ENCODE measurements around the gene CCDC158. TPM values are rescaled to one million over a fixed set of nuclear protein-coding genes. Genes with fewer than 3 reads are reported as not detected.

CCDC158 gene
- total and polyA plus RNA-seq, 10 of the 15 experiments (the other 5 are each of a cell fraction or from before 2014, with no cell fraction given): not detected

DNA sequence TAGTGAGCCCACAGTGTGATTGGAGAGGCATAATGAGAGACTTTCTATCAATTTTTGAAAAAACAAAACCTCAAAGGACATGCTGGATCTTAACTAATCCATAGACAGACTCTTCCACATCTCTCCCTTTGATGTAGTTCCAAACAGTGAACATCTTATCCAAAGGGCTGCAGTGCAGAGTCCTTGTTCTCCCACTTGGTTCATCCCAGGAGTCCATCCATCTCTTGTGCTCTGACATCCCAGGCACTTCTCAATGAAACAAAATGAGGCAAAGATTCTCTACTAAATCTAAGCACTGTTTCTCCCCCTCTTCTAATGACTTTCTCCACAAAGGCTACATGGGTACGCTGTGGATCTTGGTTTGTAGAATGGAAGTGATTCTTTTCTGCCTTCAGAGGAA is 22.4 kb upstream of the CCDC158 start:
- ChIA-PET CTCF (interaction anchor here (0.6 to 1.2 kb wide), 2 partner anchors 10 to 12 kb away, joined by 4 read pairs; no protein-coding TSS in a partner anchor), POLR2A (no interaction called here)
- in situ Hi-C loops (cut with MboI): no loop called here

DNA sequence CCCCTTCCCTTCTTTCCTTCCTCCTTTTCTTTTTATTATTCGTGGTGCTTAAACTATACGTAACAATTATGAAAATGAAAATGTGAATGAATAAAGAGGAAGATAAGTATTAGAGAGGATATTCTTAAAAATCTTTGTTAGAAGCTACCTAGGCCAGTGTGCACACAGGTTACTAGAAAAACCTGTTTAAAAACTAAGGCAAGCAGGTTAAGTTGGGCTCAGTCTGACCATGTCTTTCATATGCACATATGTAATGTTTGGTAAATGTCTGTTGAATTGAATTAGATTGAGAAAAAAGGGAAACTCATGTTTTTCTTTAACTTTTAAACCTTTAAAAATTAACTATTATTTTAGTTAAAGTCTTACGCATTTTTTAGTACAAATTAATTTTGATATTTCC is 21.9 kb upstream of the CCDC158 start:
- in situ Hi-C loops (cut with MboI) (no loop called here), intact Hi-C loops (cut with micrococcal nuclease; ENCODE audit: unreplicated experiment) (no loop called here)
- DNase-seq (ENCODE audit: low read depth, low spot score) (no peak), ATAC-seq (no peak), FAIRE-seq (no peak)
- Histone ChIP-seq H3K27me3 (replicated peaks in 1 of 2; ENCODE audit: control insufficient read depth in 2 of 2, insufficient read depth in 2 of 2, low read length in 1 of 2) (no peaks in the 10 kb centered on the region; a peak in 1 of 4 replicates), H3K4me1 (ENCODE audit: control insufficient read depth, insufficient read depth, low read length) (no peaks in the 10 kb centered on the region), H3K36me3 (ENCODE audit: control insufficient read depth in 2 of 2, insufficient read depth in 2 of 2, low read length in 1 of 2) (no peaks in the 10 kb centered on the region), H4K20me1 (ENCODE audit: control insufficient read depth, insufficient read depth) (no peaks in the 10 kb centered on the region), H3K27ac (ENCODE audit: control insufficient read depth, insufficient read depth) (no peak overlapping the region), H3K9me3 (replicated peaks; ENCODE audit: control insufficient read depth, insufficient read depth, low read length) (no peaks in the 10 kb centered on the region), H3K4me2 (ENCODE audit: control insufficient read depth, insufficient read depth) (no peak overlapping the region), H2AFZ (ENCODE audit: control insufficient read depth, low read depth, low read length) (no peak overlapping the region), H3K4me3 (no peak overlapping the region), H3K9ac (ENCODE audit: control insufficient read depth, insufficient read depth, low read length) (no peak overlapping the region), H3K79me2 (ENCODE audit: control insufficient read depth, insufficient read depth, low read length) (no peaks in the 10 kb centered on the region)
- no peak for TF ChIP-seq RELB (IDR thresholded peaks at IDR 0.05; ENCODE audit: low read depth)
- TF ChIP-seq YBX1 (IDR thresholded peaks at IDR 0.05): no peak
- BruUV-seq (replicated peaks): no TSS peak
- SMC1A ChIA-PET (ENCODE audit: uncharacterized antibody, unreplicated experiment): no interaction called here
- CTCF ChIA-PET: interaction anchor here (1.2 kb wide), 2 partner anchors 10 to 431 kb away, joined by 3 to 4 read pairs; no protein-coding TSS in a partner anchor
- WGBS (ENCODE audit: insufficient coverage, insufficient replicate concordance, low lambda C conversion rate, missing lambda C conversion rate): 93% methylated on average over 3 of the region's 3 CpGs
- RAD21 ChIA-PET (ENCODE audit: unreplicated experiment): interaction anchor here (0.6 kb wide), 1 partner anchor 170 kb away, joined by 6 read pairs; no protein-coding TSS in a partner anchor
- POLR2A ChIA-PET: no interaction called here

More for the DNA sequence above, 22.4 kb upstream of the CCDC158 start:
- BruUV-seq (replicated peaks): no TSS peak
- ATAC-seq (no peak), DNase-seq (ENCODE audit: low read depth, low spot score) (no peak), FAIRE-seq (no peak)
- TF ChIP-seq RCOR1 (conservative IDR thresholded peaks at IDR 0.05; ENCODE audit: low read depth, low read length): no peak
- no peak for TF ChIP-seq SIN3A (IDR thresholded peaks at IDR 0.05; ENCODE audit: low read depth, low read length)
- WGBS (ENCODE audit: insufficient coverage, insufficient replicate concordance, low lambda C conversion rate, missing lambda C conversion rate): 33% methylated on average over 1 of the region's 1 CpG
- H3K9ac ChIP-seq (ENCODE audit: control insufficient read depth, insufficient read depth, low read length): no peak overlapping the region
- no peaks in the 10 kb centered on the region for H4K20me1 ChIP-seq (ENCODE audit: control insufficient read depth, insufficient read depth)
- RAD21 ChIA-PET (ENCODE audit: unreplicated experiment): no interaction called here
- H3K79me2 ChIP-seq (ENCODE audit: control insufficient read depth, insufficient read depth, low read length): no peaks in the 10 kb centered on the region
- no peak overlapping the region for H3K4me3 ChIP-seq
- SMC1A ChIA-PET (ENCODE audit: uncharacterized antibody, unreplicated experiment): interaction anchor here (0.6 kb wide), 1 partner anchor 1626 kb away, joined by 3 read pairs; no protein-coding TSS in a partner anchor
- intact Hi-C loops (cut with micrococcal nuclease; ENCODE audit: unreplicated experiment): no loop called here
- no peaks in the 10 kb centered on the region for H3K4me1 ChIP-seq (ENCODE audit: control insufficient read depth, insufficient read depth, low read length)
- H3K36me3 ChIP-seq (ENCODE audit: control insufficient read depth in 2 of 2, insufficient read depth in 2 of 2, low read length in 1 of 2): no peaks in the 10 kb centered on the region
- no peak overlapping the region for H3K27ac ChIP-seq (ENCODE audit: control insufficient read depth, insufficient read depth)
- H3K4me2 ChIP-seq (ENCODE audit: control insufficient read depth, insufficient read depth): no peak overlapping the region
- no peak overlapping the region for H2AFZ ChIP-seq (ENCODE audit: control insufficient read depth, low read depth, low read length)
- no peaks in the 10 kb centered on the region; a peak in 1 of 4 replicates for H3K27me3 ChIP-seq (replicated peaks in 1 of 2; ENCODE audit: control insufficient read depth in 2 of 2, insufficient read depth in 2 of 2, low read length in 1 of 2)
- no peaks in the 10 kb centered on the region for H3K9me3 ChIP-seq (replicated peaks; ENCODE audit: control insufficient read depth, insufficient read depth, low read length)

All from GM12878 (cell line).